ENCODE results near the gene DYSF. TPM values are rescaled to one million over a fixed set of nuclear protein-coding genes. Genes with fewer than 3 reads are reported as not detected.

The DYSF gene
- total RNA-seq, 1 donor from 2014 or later = 11.1 TPM

DNA sequence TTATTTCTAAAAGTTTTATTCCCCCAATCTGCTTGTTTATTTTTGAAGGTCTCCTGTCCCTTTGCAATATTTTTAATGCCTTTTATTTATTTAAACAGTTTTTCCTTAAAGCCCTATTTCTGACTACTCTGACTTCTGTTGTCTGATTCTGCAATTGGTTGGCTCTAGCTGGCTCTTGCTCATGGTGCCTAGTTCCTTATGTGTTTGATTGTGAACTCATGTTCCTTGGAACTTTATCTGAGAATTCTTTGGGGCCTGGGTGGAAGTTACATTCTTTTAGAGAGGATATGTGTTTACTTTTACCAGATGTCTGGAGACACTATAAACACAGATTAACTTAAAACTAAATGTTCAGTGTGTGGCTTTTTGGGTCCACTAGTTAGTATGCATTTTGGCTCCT lies 175.9 kb downstream of the DYSF start:
- no peak overlapping the region for H3K27ac Mint-ChIP-seq (ENCODE audit: unreplicated experiment)
- TF ChIP-seq, protein P1, sequence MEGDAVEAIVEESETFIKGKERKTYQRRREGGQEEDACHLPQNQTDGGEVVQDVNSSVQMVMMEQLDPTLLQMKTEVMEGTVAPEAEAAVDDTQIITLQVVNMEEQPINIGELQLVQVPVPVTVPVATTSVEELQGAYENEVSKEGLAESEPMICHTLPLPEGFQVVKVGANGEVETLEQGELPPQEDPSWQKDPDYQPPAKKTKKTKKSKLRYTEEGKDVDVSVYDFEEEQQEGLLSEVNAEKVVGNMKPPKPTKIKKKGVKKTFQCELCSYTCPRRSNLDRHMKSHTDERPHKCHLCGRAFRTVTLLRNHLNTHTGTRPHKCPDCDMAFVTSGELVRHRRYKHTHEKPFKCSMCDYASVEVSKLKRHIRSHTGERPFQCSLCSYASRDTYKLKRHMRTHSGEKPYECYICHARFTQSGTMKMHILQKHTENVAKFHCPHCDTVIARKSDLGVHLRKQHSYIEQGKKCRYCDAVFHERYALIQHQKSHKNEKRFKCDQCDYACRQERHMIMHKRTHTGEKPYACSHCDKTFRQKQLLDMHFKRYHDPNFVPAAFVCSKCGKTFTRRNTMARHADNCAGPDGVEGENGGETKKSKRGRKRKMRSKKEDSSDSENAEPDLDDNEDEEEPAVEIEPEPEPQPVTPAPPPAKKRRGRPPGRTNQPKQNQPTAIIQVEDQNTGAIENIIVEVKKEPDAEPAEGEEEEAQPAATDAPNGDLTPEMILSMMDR (IDR thresholded peaks at IDR 0.05; ENCODE audit: partially characterized antibody, unreplicated experiment) = no peak
- H3K4me3 Mint-ChIP-seq (ENCODE audit: unreplicated experiment) = no peak overlapping the region
- no peak for DNase-seq
- H3K27me3 Mint-ChIP-seq (ENCODE audit: unreplicated experiment) = no peaks in the 10 kb centered on the region
- no peaks in the 10 kb centered on the region for H3K9me3 Mint-ChIP-seq (ENCODE audit: unreplicated experiment)
- H3K4me1 Mint-ChIP-seq (ENCODE audit: low read depth, unreplicated experiment) = peaks cover 2% of the 10 kb centered on the region
- H3K36me3 Mint-ChIP-seq (ENCODE audit: unreplicated experiment) = no peaks in the 10 kb centered on the region

DNA sequence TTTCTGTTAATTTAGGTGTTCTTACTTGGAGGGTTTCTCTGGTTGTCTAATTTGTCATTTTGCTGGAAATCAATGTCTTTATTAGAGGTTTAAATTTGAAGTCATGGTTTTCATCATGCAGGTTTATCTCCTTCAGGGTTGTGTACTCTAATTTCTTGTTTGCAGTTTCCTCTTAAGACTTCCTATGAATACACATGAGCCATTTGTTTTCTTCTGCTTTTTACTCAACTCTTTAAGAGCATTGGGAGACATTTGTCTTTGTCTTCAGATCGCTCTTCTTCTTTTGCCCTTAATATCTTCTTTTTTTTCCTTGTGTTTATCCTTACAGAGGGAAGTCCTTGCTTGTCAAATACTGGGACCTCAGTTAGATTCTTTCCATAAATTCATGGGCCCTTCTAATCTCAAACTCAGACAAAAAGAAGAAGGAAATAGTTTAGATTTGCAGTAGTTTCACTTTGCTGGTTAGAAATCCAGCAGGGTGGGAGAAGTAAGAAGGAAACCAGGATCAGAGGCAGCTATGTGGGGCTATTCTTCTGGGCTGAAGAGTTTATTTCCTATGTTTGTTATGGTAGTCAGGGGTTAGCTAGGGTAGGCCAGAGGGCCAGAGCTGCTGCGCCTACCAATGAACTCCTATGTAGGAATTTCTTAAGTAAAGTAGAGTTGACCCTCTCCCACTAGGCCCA lies 176.6 kb downstream of the DYSF start:
- DNase-seq = no peak
- Mint-ChIP-seq H3K36me3 (ENCODE audit: unreplicated experiment) (no peaks in the 10 kb centered on the region), H3K9me3 (ENCODE audit: unreplicated experiment) (no peaks in the 10 kb centered on the region), H3K27me3 (ENCODE audit: unreplicated experiment) (no peaks in the 10 kb centered on the region), H3K27ac (ENCODE audit: unreplicated experiment) (no peak overlapping the region), H3K4me3 (ENCODE audit: unreplicated experiment) (no peak overlapping the region), H3K4me1 (ENCODE audit: low read depth, unreplicated experiment) (peaks cover 2% of the 10 kb centered on the region)
- TF ChIP-seq, protein P1 (IDR thresholded peaks at IDR 0.05; ENCODE audit: partially characterized antibody, unreplicated experiment) = no peak

DNA sequence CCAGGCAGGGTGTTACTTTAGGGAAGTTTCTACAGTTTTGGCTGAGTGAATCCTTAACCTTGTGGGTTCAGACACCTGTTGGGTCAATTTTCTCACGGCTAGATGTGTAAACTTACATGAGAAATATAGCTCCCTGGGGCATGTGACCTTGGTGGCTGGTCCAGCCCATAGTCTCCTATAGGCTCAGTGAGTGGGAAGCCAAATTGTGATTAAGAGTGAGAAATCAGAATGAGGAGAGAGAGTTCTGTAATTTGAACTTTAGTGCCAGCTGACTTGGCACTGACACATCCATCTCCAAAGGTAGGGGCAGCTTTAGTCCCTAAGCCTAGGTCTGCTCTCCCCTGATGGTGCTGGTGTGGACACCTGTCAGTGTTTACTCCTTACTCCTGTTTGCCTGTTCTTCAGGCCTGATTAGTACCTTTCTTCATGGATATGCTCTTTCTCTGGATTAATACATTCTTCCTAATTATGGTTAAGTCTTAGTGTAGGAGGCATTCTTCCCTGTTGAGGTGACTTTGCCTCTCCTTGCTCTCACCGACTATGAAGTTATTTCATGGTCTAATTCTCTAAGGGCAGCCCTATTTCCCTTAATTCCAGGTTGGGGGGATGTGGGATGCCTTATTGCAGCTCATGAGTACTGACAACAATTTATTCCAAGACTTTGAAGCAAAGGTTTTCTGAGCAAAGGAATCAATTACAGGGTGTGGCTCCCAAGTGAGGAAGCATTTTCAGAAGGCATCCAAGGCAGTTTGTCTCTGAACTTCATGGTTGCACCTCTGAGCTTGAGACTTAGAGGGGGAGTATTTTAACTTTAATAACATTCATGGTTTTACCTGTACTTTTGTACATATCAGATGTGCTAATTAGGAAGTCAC lies 177.3 kb downstream of the DYSF start:
- no peak overlapping the region for H3K27ac Mint-ChIP-seq (ENCODE audit: unreplicated experiment)
- DNase-seq = no peak
- H3K4me1 Mint-ChIP-seq (ENCODE audit: low read depth, unreplicated experiment) = no peaks in the 10 kb centered on the region
- no peaks in the 10 kb centered on the region for H3K9me3 Mint-ChIP-seq (ENCODE audit: unreplicated experiment)
- TF ChIP-seq, protein P1 (IDR thresholded peaks at IDR 0.05; ENCODE audit: partially characterized antibody, unreplicated experiment) = no peak
- no peak overlapping the region for H3K4me3 Mint-ChIP-seq (ENCODE audit: unreplicated experiment)
- H3K27me3 Mint-ChIP-seq (ENCODE audit: unreplicated experiment) = no peaks in the 10 kb centered on the region
- H3K36me3 Mint-ChIP-seq (ENCODE audit: unreplicated experiment) = no peaks in the 10 kb centered on the region

DNA sequence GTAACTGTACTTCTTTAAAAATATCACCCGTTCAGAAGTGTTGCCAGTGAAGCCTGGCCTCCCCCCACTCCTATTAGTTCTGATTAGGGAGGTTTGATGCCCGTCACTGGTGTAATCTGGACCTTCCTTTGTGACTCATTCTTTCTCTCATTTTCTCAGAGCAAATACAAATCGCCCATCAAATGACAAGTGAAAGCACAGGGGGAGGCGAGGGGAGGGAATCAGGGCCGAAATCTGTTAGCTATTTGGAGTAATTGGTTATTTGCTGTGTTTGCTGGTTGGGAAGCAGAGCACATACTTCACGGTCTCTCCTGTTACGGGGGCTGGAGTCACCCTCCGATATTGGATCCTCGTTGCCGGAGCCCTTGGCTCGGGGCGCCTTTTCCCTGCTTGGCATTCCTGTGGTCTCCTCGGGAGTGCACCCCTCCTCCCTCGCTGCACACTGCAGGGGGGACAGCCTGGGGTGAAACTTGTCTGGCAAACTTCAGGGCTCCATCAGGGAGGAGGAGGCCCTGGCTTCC lies 178.1 kb downstream of the DYSF start:
- H3K4me1 Mint-ChIP-seq (ENCODE audit: low read depth, unreplicated experiment) = no peaks in the 10 kb centered on the region
- TF ChIP-seq, protein P1 (IDR thresholded peaks at IDR 0.05; ENCODE audit: partially characterized antibody, unreplicated experiment) = no peak
- H3K9me3 Mint-ChIP-seq (ENCODE audit: unreplicated experiment) = no peaks in the 10 kb centered on the region
- no peaks in the 10 kb centered on the region for H3K27me3 Mint-ChIP-seq (ENCODE audit: unreplicated experiment)
- H3K27ac Mint-ChIP-seq (ENCODE audit: unreplicated experiment) = no peak overlapping the region
- H3K4me3 Mint-ChIP-seq (ENCODE audit: unreplicated experiment) = no peak overlapping the region
- DNase-seq = no peak
- no peaks in the 10 kb centered on the region for H3K36me3 Mint-ChIP-seq (ENCODE audit: unreplicated experiment)

DNA sequence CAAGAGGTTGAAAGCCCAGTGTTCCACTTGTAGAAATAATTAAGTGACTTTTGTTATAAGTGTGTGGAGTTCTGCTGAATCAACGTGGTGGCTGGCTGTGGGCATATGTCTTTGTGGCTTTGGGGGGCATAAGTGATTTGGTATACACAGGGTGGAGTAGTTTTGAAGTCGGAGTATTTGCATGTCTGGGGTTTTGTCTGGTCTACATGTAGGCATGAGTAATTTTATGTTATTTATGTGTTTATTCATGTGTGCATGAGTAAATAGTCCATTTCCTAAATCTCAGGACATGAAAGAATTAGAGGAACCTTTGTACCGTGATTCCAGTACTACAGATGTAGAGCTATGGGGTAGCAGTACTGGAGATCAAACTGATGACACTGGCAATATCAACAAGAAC lies 179.7 kb downstream of the DYSF start:
- TF ChIP-seq, protein P1 (IDR thresholded peaks at IDR 0.05; ENCODE audit: partially characterized antibody, unreplicated experiment) = no peak
- H3K4me3 Mint-ChIP-seq (ENCODE audit: unreplicated experiment) = no peak overlapping the region

More for the DNA sequence above, 179.7 kb downstream of the DYSF start:
- Mint-ChIP-seq H3K27ac (ENCODE audit: unreplicated experiment) (no peak overlapping the region), H3K4me1 (ENCODE audit: low read depth, unreplicated experiment) (no peaks in the 10 kb centered on the region), H3K9me3 (ENCODE audit: unreplicated experiment) (no peaks in the 10 kb centered on the region), H3K36me3 (ENCODE audit: unreplicated experiment) (no peaks in the 10 kb centered on the region), H3K27me3 (ENCODE audit: unreplicated experiment) (no peaks in the 10 kb centered on the region)
- no peak for DNase-seq
